Colonic mucosa (tissue), 4 donors: ENCODE data around the gene MRPS2. TPM values are rescaled to one million over a fixed set of nuclear protein-coding genes. Genes with fewer than 3 reads are reported as not detected.

Experiments
- DNase-seq: peaks from one replicate; pipeline ENCODE4 v3.0.0-alpha.2; 2020
- H3K27ac ChIP-seq: fragments of 200-600 bp; one replicate; pipeline ENCODE4 v1.8.0; 2021
- H3K27me3 ChIP-seq: fragments of 200-600 bp; one replicate; pipeline ENCODE4 v1.8.0; 2021
- H3K36me3 ChIP-seq: fragments of 200-600 bp; one replicate; pipeline ENCODE4 v1.8.0; 2021
- H3K4me1 ChIP-seq: fragments of 200-600 bp; one replicate; pipeline ENCODE4 v1.8.0; 2021; ENCODE audit warnings: mild to moderate bottlenecking
- H3K4me3 ChIP-seq: fragments of 200-600 bp; one replicate; pipeline ENCODE4 v1.8.0; 2021
- H3K9ac ChIP-seq, 2 donors: one replicate each; pipeline ENCODE4 v1.7.0; 2013; ENCODE audit warnings: control low read depth in 2 of 2, low read depth in 2 of 2, low read length in 2 of 2
- H3K9me3 ChIP-seq: fragments of 200-600 bp; one replicate; pipeline ENCODE4 v1.8.0; 2021
- intact Hi-C: fragments of 100-400 bp; cut with DNase I; formaldehyde crosslinking; loops from one replicate; pipeline ENCODE4 v1.14.1; 2022
- total RNA-seq, 2 donors: library from RNA; stranded (reverse); fragmentation: NEBNext Ultra II Directional in 1 of 2; extraction: Animal tissue kit (Norgen Biotek cat#: 25700) in 1 of 2; gene quantifications; one replicate each; pipeline ENCODE4 v1.2.1, GENCODE V29; 2021
- TF ChIP-seq, protein P1 (sequence below): fragments of 200-600 bp; IDR thresholded peaks from one replicate; pipeline ENCODE4 v1.8.0; 2022; ENCODE audit warnings: antibody characterized with exemption, mild to moderate bottlenecking
- donor health status: healthy.
- donor health status: DM: no; HTN: no; CAD: no.
- donor health status: DM: no; HTN: no; CAD: no.

MRPS2 gene
- total RNA-seq, 2 donors from 2014 or later = 35.9 to 61.1 TPM

- H3K4me1 ChIP-seq = no peaks in the 10 kb centered on the region
- no peak overlapping the region for H3K27ac ChIP-seq
- H3K4me3 ChIP-seq = no peak overlapping the region
- no peaks in the 10 kb centered on the region for H3K9me3 ChIP-seq
- H3K27me3 ChIP-seq = no peaks in the 10 kb centered on the region
- intact Hi-C loops = no loop called here
- no peak overlapping the region for H3K9ac ChIP-seq
- H3K36me3 ChIP-seq = no peaks in the 10 kb centered on the region
- no peak for DNase-seq
- TF ChIP-seq, protein P1, sequence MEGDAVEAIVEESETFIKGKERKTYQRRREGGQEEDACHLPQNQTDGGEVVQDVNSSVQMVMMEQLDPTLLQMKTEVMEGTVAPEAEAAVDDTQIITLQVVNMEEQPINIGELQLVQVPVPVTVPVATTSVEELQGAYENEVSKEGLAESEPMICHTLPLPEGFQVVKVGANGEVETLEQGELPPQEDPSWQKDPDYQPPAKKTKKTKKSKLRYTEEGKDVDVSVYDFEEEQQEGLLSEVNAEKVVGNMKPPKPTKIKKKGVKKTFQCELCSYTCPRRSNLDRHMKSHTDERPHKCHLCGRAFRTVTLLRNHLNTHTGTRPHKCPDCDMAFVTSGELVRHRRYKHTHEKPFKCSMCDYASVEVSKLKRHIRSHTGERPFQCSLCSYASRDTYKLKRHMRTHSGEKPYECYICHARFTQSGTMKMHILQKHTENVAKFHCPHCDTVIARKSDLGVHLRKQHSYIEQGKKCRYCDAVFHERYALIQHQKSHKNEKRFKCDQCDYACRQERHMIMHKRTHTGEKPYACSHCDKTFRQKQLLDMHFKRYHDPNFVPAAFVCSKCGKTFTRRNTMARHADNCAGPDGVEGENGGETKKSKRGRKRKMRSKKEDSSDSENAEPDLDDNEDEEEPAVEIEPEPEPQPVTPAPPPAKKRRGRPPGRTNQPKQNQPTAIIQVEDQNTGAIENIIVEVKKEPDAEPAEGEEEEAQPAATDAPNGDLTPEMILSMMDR = no peak
These were observed 28.5 kb upstream of the MRPS2 start for GRCh38 chr9:135471791-135472640.

GRCh38 chr9:135473972-135474543 is 26.4 kb upstream of the MRPS2 start:
- no peak overlapping the region for H3K9ac ChIP-seq
- H3K27ac ChIP-seq = no peak overlapping the region
- no peaks in the 10 kb centered on the region for H3K36me3 ChIP-seq
- DNase-seq = no peak
- H3K4me3 ChIP-seq = no peak overlapping the region
- H3K27me3 ChIP-seq = no peaks in the 10 kb centered on the region
- intact Hi-C loops = no loop called here
- TF ChIP-seq, protein P1 = no peak
- no peaks in the 10 kb centered on the region for H3K4me1 ChIP-seq
- no peaks in the 10 kb centered on the region for H3K9me3 ChIP-seq

DNA sequence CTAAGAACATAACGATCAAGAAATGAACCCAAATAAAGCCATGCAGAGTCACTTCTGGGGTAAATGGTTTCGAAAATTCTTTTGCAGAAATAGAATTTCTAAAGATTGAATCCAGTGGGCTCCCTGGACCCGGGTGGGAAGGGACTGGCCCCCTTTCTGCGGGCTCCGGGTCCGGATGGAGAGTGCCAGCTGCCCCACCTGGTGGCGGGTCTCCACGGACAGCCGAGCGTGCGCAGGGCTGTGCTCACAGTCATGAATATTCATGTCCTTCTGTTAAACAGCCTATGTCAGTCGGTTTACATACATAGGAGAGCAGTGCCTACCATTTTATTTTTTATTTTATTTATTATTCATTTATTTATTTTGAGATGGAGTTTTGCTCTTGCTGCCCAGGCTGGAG is 25.6 kb upstream of the MRPS2 start:
- Histone ChIP-seq H3K9me3 (no peaks in the 10 kb centered on the region), H3K27ac (no peak overlapping the region), H3K4me1 (no peaks in the 10 kb centered on the region), H3K9ac (no peak overlapping the region), H3K27me3 (no peaks in the 10 kb centered on the region), H3K4me3 (no peak overlapping the region), H3K36me3 (no peaks in the 10 kb centered on the region)
- intact Hi-C loops = no loop called here
- no peak for DNase-seq
- TF ChIP-seq, protein P1 = no peak

- intact Hi-C loops = no loop called here
- no peaks in the 10 kb centered on the region for H3K36me3 ChIP-seq
- TF ChIP-seq, protein P1 = no peak
- no peak overlapping the region for H3K27ac ChIP-seq
- no peaks in the 10 kb centered on the region for H3K9me3 ChIP-seq
- H3K4me1 ChIP-seq = no peaks in the 10 kb centered on the region
- H3K9ac ChIP-seq = no peak overlapping the region
- H3K4me3 ChIP-seq = no peak overlapping the region
- H3K27me3 ChIP-seq = no peaks in the 10 kb centered on the region
- no peak for DNase-seq
These were observed 23.7 kb upstream of the MRPS2 start for GRCh38 chr9:135476561-135477355.

- Histone ChIP-seq H3K4me1 (no peaks in the 10 kb centered on the region), H3K36me3 (no peaks in the 10 kb centered on the region), H3K4me3 (no peak overlapping the region), H3K9me3 (no peaks in the 10 kb centered on the region), H3K27me3 (no peaks in the 10 kb centered on the region), H3K9ac (no peak overlapping the region), H3K27ac (no peak overlapping the region)
- no peak for DNase-seq
- TF ChIP-seq, protein P1 = no peak
- intact Hi-C loops = no loop called here
These were observed 22.3 kb upstream of the MRPS2 start for GRCh38 chr9:135478191-135478590.
